GM12878 (cell line): ENCODE data around the gene SRPK2. TPM values are rescaled to one million over a fixed set of nuclear protein-coding genes. Genes with fewer than 3 reads are reported as not detected.

Source experiments
- ATAC-seq: fragments of 200-7000 bp; cut with Tn5 transposase; 3 replicates; pipeline ENCODE4 v1.9.1; 2020; ENCODE audit warnings: mild to moderate bottlenecking, moderate library complexity
- BruUV-seq: library from RNA; stranded (reverse); fragments of 400-500 nt; replicated peaks from 2 replicates; lab custom pipeline; 2021; lab: Mats Ljungman, UMichigan
- CTCF ChIA-PET: fragments of 300-600 bp; sonication (Branson Sonifier 250); formaldehyde crosslinking; extraction: SDS; loops from one replicate; lab custom pipeline; 2021; ENCODE audit warnings: inconsistent platforms; lab: Yijun Ruan, JAX
- POLR2A ChIA-PET: fragments of 350-600 bp; formaldehyde crosslinking; extraction: SDS; loops from one replicate; lab custom pipeline; 2021; ENCODE audit warnings: inconsistent platforms; lab: Charles Lee
- RAD21 ChIA-PET: fragments of 300-600 bp; sonication (Branson Sonifier 250); formaldehyde crosslinking; loops from one replicate; lab custom pipeline; 2023; ENCODE audit warnings: antibody characterized with exemption; ENCODE audit not compliant: unreplicated experiment; lab: Charles Lee
- SMC1A ChIA-PET: fragments of 300-600 bp; sonication (Branson Sonifier 250); formaldehyde crosslinking; loops from one replicate; lab custom pipeline; 2023; ENCODE audit not compliant: unreplicated experiment, uncharacterized antibody; lab: Charles Lee
- DNase-seq: peaks from one replicate; pipeline ENCODE4 v3.0.0-alpha.2; 2011; ENCODE audit warnings: low read depth, low spot score
- FAIRE-seq: peaks from 3 replicates; lab custom pipeline; 2011; peaks lifted over from hg19 to GRCh38; lab: Jason Lieb, UNC
- H2AFZ ChIP-seq: 2 replicates; pipeline ENCODE4 v1.6.0; 2011; ENCODE audit warnings: low read depth, low read length, control low read depth; ENCODE audit not compliant: control insufficient read depth
- H3K27ac ChIP-seq: 2 replicates; pipeline ENCODE4 v1.5.1; 2011; ENCODE audit warnings: control low read depth; ENCODE audit not compliant: control insufficient read depth, insufficient read depth
- H3K27me3 ChIP-seq, 2 experiments: replicated peaks in 1 of 2; 2 replicates each; pipeline versions ENCODE4 v1.6.0 to v1.6.1; 2011; ENCODE audit warnings: low read length in 1 of 2; ENCODE audit not compliant: control insufficient read depth in 2 of 2, insufficient read depth in 2 of 2
- H3K36me3 ChIP-seq, 2 experiments: 2 replicates each; pipeline ENCODE4 v1.5.1; 2011; ENCODE audit warnings: low read length in 1 of 2; ENCODE audit not compliant: control insufficient read depth in 2 of 2, insufficient read depth in 2 of 2
- H3K4me1 ChIP-seq: 2 replicates; pipeline ENCODE4 v1.6.1; 2011; ENCODE audit warnings: mild to moderate bottlenecking, low read length, moderate library complexity, mixed read lengths; ENCODE audit not compliant: control insufficient read depth, insufficient read depth
- H3K4me2 ChIP-seq: 2 replicates; pipeline ENCODE4 v1.6.0; 2011; ENCODE audit warnings: control low read depth; ENCODE audit not compliant: control insufficient read depth, insufficient read depth
- H3K4me3 ChIP-seq: fragments of 200-600 bp; sonication (generic); 2 replicates; pipeline ENCODE4 v1.5.1; 2016
- H3K79me2 ChIP-seq: 2 replicates; pipeline ENCODE4 v1.6.0; 2011; ENCODE audit warnings: low read length; ENCODE audit not compliant: control insufficient read depth, insufficient read depth
- H3K9ac ChIP-seq: 2 replicates; pipeline ENCODE4 v1.8.0; 2011; ENCODE audit warnings: low read length, control low read depth, mixed read lengths; ENCODE audit not compliant: control insufficient read depth, insufficient read depth
- H3K9me3 ChIP-seq: replicated peaks from 3 replicates; pipeline ENCODE4 v1.5.1; 2011; ENCODE audit warnings: mild to moderate bottlenecking, low read length; ENCODE audit not compliant: control insufficient read depth, insufficient read depth
- H4K20me1 ChIP-seq: 2 replicates; pipeline ENCODE4 v1.6.0; 2011; ENCODE audit not compliant: control insufficient read depth, insufficient read depth
- BRCA1 ChIP-seq: IDR thresholded peaks from 2 replicates; pipeline ENCODE4 v1.6.1; 2011; ENCODE audit warnings: low read depth, low read length, improper control_type of control experiment
- CHD2 ChIP-seq: IDR thresholded peaks from 2 replicates; pipeline ENCODE4 v1.6.1; 2011; ENCODE audit warnings: low read depth, low read length, improper control_type of control experiment, borderline replicate concordance
- CREM ChIP-seq: IDR thresholded peaks from 2 replicates; pipeline ENCODE4 v1.6.1; 2014; ENCODE audit warnings: antibody characterized with exemption, low read depth
- DPF2 ChIP-seq: fragments of 450-650 bp; IDR thresholded peaks from 2 replicates; pipeline ENCODE4 v1.6.1; 2017; ENCODE audit warnings: mild to moderate bottlenecking
- GATAD2B ChIP-seq: fragments of 450-650 bp; conservative IDR thresholded peaks from 2 replicates; pipeline ENCODE4 v1.6.1; 2017; ENCODE audit warnings: low read depth, mild to moderate bottlenecking, moderate library complexity
- IKZF2 ChIP-seq, 2 experiments: fragments of 450-650 bp; IDR thresholded peaks; 2 replicates each; pipeline ENCODE4 v1.6.1; 2017; ENCODE audit warnings: mild to moderate bottlenecking in 2 of 2, moderate library complexity in 2 of 2
- MEF2B ChIP-seq: fragments of 450-650 bp; IDR thresholded peaks from 2 replicates; pipeline ENCODE4 v1.6.1; 2018; ENCODE audit warnings: mild to moderate bottlenecking, moderate library complexity; ENCODE audit not compliant: partially characterized antibody, poor library complexity, severe bottlenecking
- MYC ChIP-seq: IDR thresholded peaks from 2 replicates; pipeline ENCODE4 v1.6.1; 2011; ENCODE audit warnings: mild to moderate bottlenecking, low read length, moderate library complexity, inconsistent platforms; ENCODE audit not compliant: insufficient read depth, insufficient replicate concordance, insufficient read length, severe bottlenecking
- POU2F2 ChIP-seq: IDR thresholded peaks from 3 replicates; pipeline ENCODE4 v1.6.1; 2011; ENCODE audit warnings: low read depth, mild to moderate bottlenecking, low read length, borderline replicate concordance
- RAD21 ChIP-seq: IDR thresholded peaks from 2 replicates; pipeline ENCODE4 v1.6.1; 2011; ENCODE audit warnings: mild to moderate bottlenecking, low read depth, low read length, moderate library complexity; ENCODE audit not compliant: insufficient read depth
- RCOR1 ChIP-seq: conservative IDR thresholded peaks from 2 replicates; pipeline ENCODE4 v1.6.1; 2012; ENCODE audit warnings: low read depth, low read length, improper control_type of control experiment
- RUNX3 ChIP-seq: IDR thresholded peaks from 2 replicates; pipeline ENCODE4 v1.6.1; 2012; ENCODE audit warnings: low read length, inconsistent platforms
- STAT3 ChIP-seq: IDR thresholded peaks from 2 replicates; pipeline ENCODE4 v1.6.1; 2011; ENCODE audit warnings: low read depth, low read length, improper control_type of control experiment
- TCF12 ChIP-seq: IDR thresholded peaks from 2 replicates; pipeline ENCODE4 v1.6.1; 2011; ENCODE audit warnings: low read depth, mild to moderate bottlenecking, low read length
- WRNIP1 ChIP-seq: IDR thresholded peaks from 2 replicates; pipeline ENCODE4 v1.6.1; 2011; ENCODE audit warnings: low read depth, low read length, improper control_type of control experiment, borderline replicate concordance
- ZBTB33 ChIP-seq: fragments of 450-650 bp; IDR thresholded peaks from 2 replicates; pipeline ENCODE4 v1.6.1; 2017; ENCODE audit warnings: mild to moderate bottlenecking
- ZNF217 ChIP-seq: fragments of 450-650 bp; IDR thresholded peaks from 2 replicates; pipeline ENCODE4 v1.6.1; 2017; ENCODE audit warnings: antibody characterized with exemption, mild to moderate bottlenecking
- WGBS: methylation state at CpG from one replicate; pipeline ENCODE4 v1.1.6; 2016; ENCODE audit warnings: low lambda C conversion rate; ENCODE audit not compliant: insufficient replicate concordance, insufficient coverage; ENCODE audit errors: missing lambda C conversion rate; 5-methylcytosine and 5-hydroxymethylcytosine counted together
- in situ Hi-C: fragments of 300-500 bp; cut with MboI; formaldehyde crosslinking; loops from 9 replicates; pipeline ENCODE4 v1.14.3; 2018; ENCODE audit warnings: mixed read lengths
- intact Hi-C: fragments of 100-400 bp; cut with micrococcal nuclease; formaldehyde crosslinking; loops from one replicate; pipeline ENCODE4 v1.14.2; 2022; ENCODE audit not compliant: unreplicated experiment
- polyA plus RNA-seq, 11 experiments: library from polyadenylated mRNA; depleted of rRNA in 4 of 11; unstranded in 6 of 11; stranded (reverse) in 5 of 11; fragments of >200 nt; fragmentation: Nextera tagmentation in 4 of 11; fragmentation: Illumina TruSeq in 1 of 11; extraction: Ambion mirVana in 4 of 11; extraction: Trizol in 1 of 11; gene quantifications; 1 replicate in 1 of 11; 2 replicates in 10 of 11; pipeline versions ENCODE4 v1.2.1 to v1.2.3, GENCODE V29; 2011 to 2016; ENCODE audit warnings: inconsistent platforms in 2 of 11, missing spikeins in 2 of 11, low read depth in 1 of 11
- total RNA-seq, 4 experiments: library from RNA; depleted of rRNA in 3 of 4; stranded (reverse); fragments of >200 nt in 3 of 4; fragmentation: Illumina TruSeq in 1 of 4; extraction: Trizol in 1 of 4; gene quantifications; 2 replicates each; pipeline versions ENCODE4 v1.2.1 to v1.2.3, GENCODE V29; 2013 to 2021
- TF ChIP-seq, protein P1 (sequence below): fragments of 150-350 bp; IDR thresholded peaks from 2 replicates; pipeline ENCODE4 v1.6.1; 2016; ENCODE audit warnings: low read depth, low read length

Gene SRPK2
- total and polyA plus RNA-seq, 10 of the 15 experiments (the other 5 are each of a cell fraction or from before 2014, with no cell fraction given) = 13.2 to 32.8 (median 24.5) TPM

DNA sequence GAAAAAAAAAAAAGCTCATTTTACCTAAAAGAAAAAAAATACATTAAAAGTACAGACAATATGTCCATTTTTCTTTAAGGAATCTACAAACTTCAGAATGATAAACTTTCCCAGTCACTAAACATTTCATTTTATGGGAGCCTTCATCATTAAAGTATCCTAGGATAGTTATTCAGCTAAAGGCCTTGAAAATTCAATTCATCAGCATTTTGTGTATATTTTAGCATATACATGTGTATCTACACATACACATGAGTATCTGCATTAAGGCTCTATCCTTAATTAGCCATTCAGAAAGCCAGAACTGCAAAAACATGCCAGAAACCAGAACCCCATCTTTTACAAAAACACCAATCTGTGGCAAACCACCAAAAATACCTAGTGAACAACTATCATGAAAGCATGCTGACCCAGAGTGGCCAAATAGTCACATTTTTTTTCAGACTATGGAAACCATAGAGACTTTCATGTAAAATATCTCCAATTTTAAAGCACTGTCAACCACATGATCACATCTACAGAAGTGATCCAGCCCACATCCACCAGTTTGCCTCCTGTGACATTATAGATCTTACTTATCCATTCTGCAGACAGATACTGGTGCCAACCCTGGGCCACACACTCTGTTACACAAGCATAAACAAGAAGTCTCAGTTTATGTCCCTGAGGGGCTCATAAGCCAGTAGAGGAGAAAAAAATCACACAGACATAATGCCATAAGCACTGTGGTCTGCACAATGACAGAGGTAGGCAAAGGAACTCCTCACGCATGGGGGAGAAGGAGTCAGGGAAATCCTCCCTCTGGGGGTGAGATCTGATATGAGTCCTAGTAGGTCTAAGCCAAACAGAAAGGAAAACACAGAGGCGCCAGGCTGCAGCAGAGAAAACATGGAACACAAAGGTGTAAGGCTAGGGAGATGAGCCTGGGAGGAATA is 79.2 kb downstream of the SRPK2 start:
- intact Hi-C loops = no loop called here
- Histone ChIP-seq H3K79me2 (peaks cover 14% of the 10 kb centered on the region), H3K4me2 (peak overlapping the region; percentile 62), H3K36me3 (no peaks in the 10 kb centered on the region), H3K27me3 (no peaks in the 10 kb centered on the region), H3K9me3 (no peaks in the 10 kb centered on the region), H4K20me1 (no peaks in the 10 kb centered on the region), H3K27ac (no peak overlapping the region), H3K4me3 (no peak overlapping the region), H3K9ac (no peak overlapping the region), H3K4me1 (peaks cover 28% of the 10 kb centered on the region), H2AFZ (peak overlapping the region; percentile 15)
- peak; percentile 75 for ATAC-seq
- peak; percentile 75 for FAIRE-seq
- SMC1A ChIA-PET = interaction anchor here (0.8 to 3.2 kb wide), 10 partner anchors 9 to 42 kb away, joined by 3 to 18 read pairs (median 4); no protein-coding TSS in a partner anchor
- in situ Hi-C loops = no loop called here
- RAD21 ChIA-PET = interaction anchor here (1.2 to 3.4 kb wide), 8 partner anchors 9 to 284 kb away, joined by 3 to 29 read pairs (median 4); no protein-coding TSS in a partner anchor
- no TSS peak for BruUV-seq
- WGBS = 91% methylated on average over 2 of the region's 2 CpGs
- no peak for DNase-seq
- POLR2A ChIA-PET = interaction anchor here (0.7 to 2.6 kb wide), 3 partner anchors 10 to 30 kb away, joined by 3 to 22 read pairs (median 4); no protein-coding TSS in a partner anchor
- CTCF ChIA-PET = interaction anchor here (0.8 to 3.5 kb wide), 5 partner anchors 12 to 328 kb away, joined by 3 to 20 read pairs (median 4); no protein-coding TSS in a partner anchor
- 0 out of 2 replicates have a peak, but pooled peaks have one; percentile 30 for TF ChIP-seq DPF2
- no peak for TF ChIP-seq MYC
- no peak for TF ChIP-seq STAT3
- no peak for TF ChIP-seq TCF12
- TF ChIP-seq POU2F2 = no peak
- TF ChIP-seq CHD2 = 0 out of 2 replicates have a peak, but pooled peaks have one; percentile 10
- no peak for TF ChIP-seq GATAD2B
- 0 out of 2 replicates have a peak, but pooled peaks have one; percentile 28 for TF ChIP-seq WRNIP1
- TF ChIP-seq RUNX3 = peak; percentile 27; the same call in 1 of the 2 replicates
- TF ChIP-seq, protein P1, sequence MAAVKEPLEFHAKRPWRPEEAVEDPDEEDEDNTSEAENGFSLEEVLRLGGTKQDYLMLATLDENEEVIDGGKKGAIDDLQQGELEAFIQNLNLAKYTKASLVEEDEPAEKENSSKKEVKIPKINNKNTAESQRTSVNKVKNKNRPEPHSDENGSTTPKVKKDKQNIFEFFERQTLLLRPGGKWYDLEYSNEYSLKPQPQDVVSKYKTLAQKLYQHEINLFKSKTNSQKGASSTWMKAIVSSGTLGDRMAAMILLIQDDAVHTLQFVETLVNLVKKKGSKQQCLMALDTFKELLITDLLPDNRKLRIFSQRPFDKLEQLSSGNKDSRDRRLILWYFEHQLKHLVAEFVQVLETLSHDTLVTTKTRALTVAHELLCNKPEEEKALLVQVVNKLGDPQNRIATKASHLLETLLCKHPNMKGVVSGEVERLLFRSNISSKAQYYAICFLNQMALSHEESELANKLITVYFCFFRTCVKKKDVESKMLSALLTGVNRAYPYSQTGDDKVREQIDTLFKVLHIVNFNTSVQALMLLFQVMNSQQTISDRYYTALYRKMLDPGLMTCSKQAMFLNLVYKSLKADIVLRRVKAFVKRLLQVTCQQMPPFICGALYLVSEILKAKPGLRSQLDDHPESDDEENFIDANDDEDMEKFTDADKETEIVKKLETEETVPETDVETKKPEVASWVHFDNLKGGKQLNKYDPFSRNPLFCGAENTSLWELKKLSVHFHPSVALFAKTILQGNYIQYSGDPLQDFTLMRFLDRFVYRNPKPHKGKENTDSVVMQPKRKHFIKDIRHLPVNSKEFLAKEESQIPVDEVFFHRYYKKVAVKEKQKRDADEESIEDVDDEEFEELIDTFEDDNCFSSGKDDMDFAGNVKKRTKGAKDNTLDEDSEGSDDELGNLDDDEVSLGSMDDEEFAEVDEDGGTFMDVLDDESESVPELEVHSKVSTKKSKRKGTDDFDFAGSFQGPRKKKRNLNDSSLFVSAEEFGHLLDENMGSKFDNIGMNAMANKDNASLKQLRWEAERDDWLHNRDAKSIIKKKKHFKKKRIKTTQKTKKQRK = no peak
- no peak for TF ChIP-seq ZNF217
- no peak for TF ChIP-seq ZBTB33
- no peak for TF ChIP-seq BRCA1
- no peak for TF ChIP-seq RAD21
- no peak for TF ChIP-seq CREM
- no peak for TF ChIP-seq RCOR1
- TF ChIP-seq MEF2B = peak; percentile 39
- 0 out of 4 replicates have a peak, but pooled peaks of 1 of the 2 experiments have one; percentile 36 for TF ChIP-seq IKZF2 (IDR thresholded peaks at IDR 0.05)
